C4-2B (cell line): Measurements from ENCODE around the gene WDTC1.

Experiments used
- CTCF ChIP-seq: fragments of 450-650 bp; conservative IDR thresholded peaks from 2 replicates; pipeline ENCODE4 v1.5.1; 2017; ENCODE audit warnings: mild to moderate bottlenecking
- ZFX ChIP-seq: fragments of 450-650 bp; IDR thresholded peaks from 2 replicates; pipeline ENCODE4 v1.6.1; 2017

- TF ChIP-seq CTCF (no peak), ZFX (no peak)
Measured at GRCh38 chr1:27285274-27285660, 50.8 kb downstream of the WDTC1 start.
